H1 (cell line): Measurements from ENCODE around the gene HAND1. TPM values are rescaled to one million over a fixed set of nuclear protein-coding genes. Genes with fewer than 3 reads are reported as not detected.

ENCODE experiments used
- CTCF ChIA-PET: fragments of 300-600 bp; sonication (Branson Sonifier 250); formaldehyde crosslinking; loops from one replicate; lab custom pipeline; 2021; ENCODE audit not compliant: partially characterized antibody; lab: Charles Lee
- POLR2A ChIA-PET: fragments of 300-600 bp; sonication (Branson Sonifier 250); formaldehyde crosslinking; loops from one replicate; lab custom pipeline; 2021; ENCODE audit warnings: inconsistent platforms; ENCODE audit not compliant: partially characterized antibody; lab: Charles Lee
- DNase-seq, 2 experiments: peaks; one replicate each; pipeline versions ENCODE4 v3.0.0 to v3.0.0-alpha.2; 2010 to 2022; ENCODE audit warnings: low spot score in 2 of 2, low read depth in 1 of 2, mixed read lengths in 1 of 2
- FAIRE-seq: peaks from 2 replicates; lab custom pipeline; 2011; peaks lifted over from hg19 to GRCh38; lab: Jason Lieb, UNC
- H2AFZ ChIP-seq: 2 replicates; pipeline ENCODE4 v1.8.1; 2012; ENCODE audit warnings: low read length, inconsistent platforms
- H2AK5ac ChIP-seq: 2 replicates; pipeline ENCODE4 v1.6.1; 2013; ENCODE audit warnings: low read depth, low read length
- H2BK120ac ChIP-seq: replicated peaks from 2 replicates; pipeline ENCODE3; 2013; ENCODE audit warnings: low read depth, low read length, inconsistent platforms
- H2BK12ac ChIP-seq: 2 replicates; pipeline ENCODE4 v1.6.1; 2013; ENCODE audit warnings: low read depth, low read length
- H2BK15ac ChIP-seq: 2 replicates; pipeline ENCODE4 v1.6.1; 2013; ENCODE audit warnings: low read length
- H2BK20ac ChIP-seq: 2 replicates; pipeline ENCODE4 v1.6.1; 2013; ENCODE audit warnings: low read length
- H2BK5ac ChIP-seq: 2 replicates; pipeline ENCODE4 v1.6.1; 2013; ENCODE audit warnings: low read depth, low read length
- H3K14ac ChIP-seq: 2 replicates; pipeline ENCODE4 v1.6.1; 2013; ENCODE audit warnings: inconsistent platforms; ENCODE audit not compliant: insufficient read length
- H3K18ac ChIP-seq: 2 replicates; pipeline ENCODE4 v1.6.1; 2013; ENCODE audit warnings: low read length; ENCODE audit errors: extremely low read depth
- H3K23ac ChIP-seq: 2 replicates; pipeline ENCODE4 v1.6.1; 2013; ENCODE audit warnings: inconsistent platforms; ENCODE audit not compliant: insufficient read length
- H3K23me2 ChIP-seq: 2 replicates; pipeline ENCODE4 v1.6.1; 2013; ENCODE audit warnings: low read depth, low read length
- H3K27ac ChIP-seq: 2 replicates; pipeline ENCODE4 v1.6.1; 2011; ENCODE audit warnings: low read depth, low read length, inconsistent platforms
- H3K27me3 ChIP-seq, 4 experiments: replicated peaks in 1 of 4; 1 replicate in 1 of 4; 2 replicates in 3 of 4; pipeline versions ENCODE4 v1.6.1 to v1.8.1; 2011 to 2013; ENCODE audit warnings: low read length in 3 of 4, mild to moderate bottlenecking in 3 of 4, inconsistent platforms in 2 of 4, mixed read lengths in 2 of 4, moderate library complexity in 1 of 4; ENCODE audit not compliant: control insufficient read depth in 3 of 4, insufficient read depth in 3 of 4; ENCODE audit errors: extremely low read depth in 1 of 4
- H3K36me3 ChIP-seq, 4 experiments: 2 replicates each; pipeline versions ENCODE4 v1.6.1 to v1.8.1; 2011 to 2013; ENCODE audit warnings: mild to moderate bottlenecking in 4 of 4, low read length in 3 of 4, moderate library complexity in 2 of 4, control low read depth in 1 of 4, inconsistent platforms in 1 of 4; ENCODE audit not compliant: insufficient read depth in 4 of 4, control insufficient read depth in 2 of 4
- H3K4ac ChIP-seq: replicated peaks from 2 replicates; pipeline ENCODE3; 2013; ENCODE audit warnings: low read length, low read depth, mixed read lengths, inconsistent platforms; ENCODE audit not compliant: insufficient read length
- H3K4me1 ChIP-seq, 4 experiments: replicated peaks in 1 of 4; 1 replicate in 1 of 4; 2 replicates in 3 of 4; pipeline versions ENCODE4 v1.6.1 to v1.8.1; 2011 to 2013; ENCODE audit warnings: low read length in 3 of 4, inconsistent platforms in 2 of 4, mixed read lengths in 1 of 4; ENCODE audit not compliant: insufficient read depth in 4 of 4, control insufficient read depth in 3 of 4
- H3K4me2 ChIP-seq, 2 experiments: 2 replicates each; pipeline versions ENCODE4 v1.6.1 to v1.8.1; 2011 to 2013; ENCODE audit warnings: low read depth in 2 of 2, low read length in 2 of 2, control low read depth in 1 of 2, inconsistent platforms in 1 of 2, mild to moderate bottlenecking in 1 of 2; ENCODE audit not compliant: insufficient read depth in 1 of 2
- H3K4me3 ChIP-seq, 4 experiments: fragments of 200-600, 300-600 bp in 1 of 4; sonication (generic), shearing (Covaris generic), sonication (Bioruptor Twin) in 1 of 4; 2 replicates each; pipeline versions ENCODE4 v1.5.1 to v1.8.1; 2011 to 2016; ENCODE audit warnings: low read length in 4 of 4, low read depth in 3 of 4, control low read depth in 2 of 4, inconsistent platforms in 2 of 4, mild to moderate bottlenecking in 2 of 4, mixed read lengths in 1 of 4, moderate library complexity in 1 of 4; ENCODE audit not compliant: insufficient read depth in 2 of 4; ENCODE audit errors: extremely low read depth in 1 of 4
- H3K56ac ChIP-seq: replicated peaks from 2 replicates; pipeline ENCODE3; 2013; ENCODE audit warnings: low read depth, mild to moderate bottlenecking, mixed read lengths, low read length, inconsistent platforms; ENCODE audit not compliant: insufficient read length
- H3K79me1 ChIP-seq: 2 replicates; pipeline ENCODE4 v1.6.1; 2013; ENCODE audit warnings: low read depth, low read length, control low read depth
- H3K79me2 ChIP-seq, 2 experiments: 2 replicates each; pipeline versions ENCODE4 v1.6.1 to v1.8.1; 2012 to 2013; ENCODE audit warnings: low read length in 2 of 2, mild to moderate bottlenecking in 2 of 2, inconsistent platforms in 1 of 2; ENCODE audit not compliant: insufficient read depth in 2 of 2, control insufficient read depth in 1 of 2
- H3K9ac ChIP-seq, 4 experiments: replicated peaks in 1 of 4; 1 replicate in 1 of 4; 2 replicates in 3 of 4; pipeline versions ENCODE4 v1.6.1 to v1.8.1; 2011 to 2013; ENCODE audit warnings: low read depth in 3 of 4, low read length in 3 of 4, control low read depth in 2 of 4, mild to moderate bottlenecking in 2 of 4, moderate library complexity in 2 of 4, inconsistent platforms in 1 of 4; ENCODE audit errors: extremely low read depth in 1 of 4
- H3K9me3 ChIP-seq, 2 experiments: 2 replicates each; pipeline versions ENCODE4 v1.6.1 to v1.8.1; 2012 to 2013; ENCODE audit warnings: mild to moderate bottlenecking in 2 of 2, moderate library complexity in 2 of 2, control low read depth in 1 of 2, inconsistent platforms in 1 of 2, low read depth in 1 of 2, low read length in 1 of 2, mixed read lengths in 1 of 2; ENCODE audit not compliant: insufficient read depth in 2 of 2
- H4K20me1 ChIP-seq, 2 experiments: replicated peaks in 1 of 2; 2 replicates each; pipeline versions ENCODE3 to v1.8.1; 2011 to 2013; ENCODE audit warnings: inconsistent platforms in 2 of 2, low read length in 2 of 2, mild to moderate bottlenecking in 1 of 2; ENCODE audit not compliant: insufficient read depth in 2 of 2, control insufficient read depth in 1 of 2
- H4K5ac ChIP-seq: 2 replicates; pipeline ENCODE4 v1.6.1; 2013; ENCODE audit warnings: low read length, low read depth, mixed read lengths, inconsistent platforms; ENCODE audit not compliant: insufficient read length
- H4K8ac ChIP-seq: 2 replicates; pipeline ENCODE4 v1.8.0; 2013; ENCODE audit warnings: mild to moderate bottlenecking, moderate library complexity, low read length, inconsistent platforms; ENCODE audit not compliant: insufficient read depth; ENCODE audit errors: extremely low read depth
- H4K91ac ChIP-seq: replicated peaks from 2 replicates; pipeline ENCODE3; 2013; ENCODE audit warnings: low read length, mixed read lengths, inconsistent platforms; ENCODE audit not compliant: insufficient read length
- BCL11A ChIP-seq, 2 experiments: IDR thresholded peaks; one replicate each; pipeline ENCODE4 v1.6.1; 2011; ENCODE audit warnings: low read depth in 2 of 2, low read length in 2 of 2, mild to moderate bottlenecking in 2 of 2
- CBX5 ChIP-seq: fragments of 300-800, 300-1000 bp; sonication (generic); IDR thresholded peaks from 2 replicates; pipeline ENCODE4 v1.7.1; 2016; ENCODE audit warnings: antibody characterized with exemption, low read length, low read depth
- CEBPB ChIP-seq: IDR thresholded peaks from 2 replicates; pipeline ENCODE4 v1.6.1; 2012; ENCODE audit warnings: low read depth, low read length
- CHD2 ChIP-seq: IDR thresholded peaks from 2 replicates; pipeline ENCODE4 v1.6.1; 2012; ENCODE audit warnings: low read length, improper control_type of control experiment
- KDM5A ChIP-seq: fragments of 200-600 bp; IDR thresholded peaks from 2 replicates; pipeline ENCODE4 v1.7.1; 2012; ENCODE audit warnings: mild to moderate bottlenecking, low read length, inconsistent platforms, mixed read lengths
- NRF1 ChIP-seq: IDR thresholded peaks from 2 replicates; pipeline ENCODE4 v1.6.1; 2011; ENCODE audit warnings: mild to moderate bottlenecking, low read depth, low read length, improper control_type of control experiment
- POLR2A ChIP-seq, 2 experiments: IDR thresholded peaks; 1 replicate in 1 of 2; 2 replicates in 1 of 2; pipeline ENCODE4 v1.6.1; 2011; ENCODE audit warnings: low read depth in 2 of 2, low read length in 2 of 2, mild to moderate bottlenecking in 2 of 2; ENCODE audit errors: control extremely low read depth in 1 of 2
- SIN3A ChIP-seq, 2 experiments: IDR thresholded peaks in 1 of 2; conservative IDR thresholded peaks in 1 of 2; 2 replicates each; pipeline ENCODE4 v1.6.1; 2011 to 2012; ENCODE audit warnings: low read length in 2 of 2, improper control_type of control experiment in 1 of 2, low read depth in 1 of 2, mild to moderate bottlenecking in 1 of 2
- SP4 ChIP-seq: IDR thresholded peaks from 2 replicates; pipeline ENCODE4 v1.6.1; 2012; ENCODE audit warnings: low read length, inconsistent platforms
- SUZ12 ChIP-seq: fragments of 200-600 bp; sonication (generic); IDR thresholded peaks from 2 replicates; pipeline ENCODE4 v1.6.1; 2012; ENCODE audit warnings: mild to moderate bottlenecking, inconsistent platforms, low read length, moderate library complexity, mixed read lengths
- TAF1 ChIP-seq: IDR thresholded peaks from 2 replicates; pipeline ENCODE4 v1.6.1; 2011; ENCODE audit warnings: mild to moderate bottlenecking, low read depth, low read length
- TCF12 ChIP-seq: IDR thresholded peaks from 2 replicates; pipeline ENCODE4 v1.6.1; 2011; ENCODE audit warnings: low read depth, mild to moderate bottlenecking, low read length
- ZNF274 ChIP-seq: IDR thresholded peaks from 2 replicates; pipeline ENCODE4 v1.7.0; 2012; ENCODE audit warnings: low read length, borderline replicate concordance; ENCODE audit errors: extremely low read depth
- WGBS, 2 experiments: shearing (Covaris generic) in 1 of 2; methylation state at CpG; one replicate each; pipeline versions ENCODE4 v1.1.6 to v1.1.7; 2013 to 2015; ENCODE audit warnings: low lambda C conversion rate in 2 of 2, mixed read lengths in 2 of 2, inconsistent platforms in 1 of 2, low coverage in 1 of 2, missing lambda C conversion rate in 1 of 2; ENCODE audit not compliant: insufficient replicate concordance in 2 of 2, insufficient coverage in 1 of 2, insufficient read length in 1 of 2; ENCODE audit errors: extremely low coverage in 1 of 2, missing lambda C conversion rate in 1 of 2; 5-methylcytosine and 5-hydroxymethylcytosine counted together
- polyA plus RNA-seq, 7 experiments: library from polyadenylated mRNA; depleted of rRNA in 3 of 7; stranded (reverse) in 5 of 7; unstranded in 2 of 7; fragments of >200 nt in 5 of 7; fragments of 200-250 nt in 2 of 7; gene quantifications; 1 replicate in 5 of 7; 2 replicates in 1 of 7; 4 replicates in 1 of 7; pipeline versions ENCODE4 v1.2.1 to v1.2.3, GENCODE V29; 2011 to 2013; ENCODE audit warnings: missing spikeins in 2 of 7, mixed read lengths in 2 of 7
- total RNA-seq: library from RNA; stranded (reverse); fragmentation: NEBNext Ultra II Directional; extraction: Animal tissue kit (Norgen Biotek cat#: 25700); gene quantifications from 2 replicates; pipeline ENCODE4 v1.2.1, GENCODE V29; 2021
- TF ChIP-seq, protein P1 (sequence below): IDR thresholded peaks from 2 replicates; pipeline ENCODE4 v1.6.1; 2012; ENCODE audit warnings: low read length, inconsistent platforms

Gene HAND1
- total and polyA plus RNA-seq, 2 of the 8 experiments (the other 6 are each of a cell fraction or from before 2014, with no cell fraction given) = 0.06 TPM; not detected in 1

- Histone ChIP-seq H2AFZ (no peak overlapping the region), H3K23ac (no peak overlapping the region), H2BK5ac (no peak overlapping the region), H3K27me3 (no peaks in the 10 kb centered on the region), H2BK12ac (no peak overlapping the region), H2AK5ac (no peak overlapping the region), H3K4ac (no peak overlapping the region), H2BK120ac (no peak overlapping the region), H3K14ac (no peak overlapping the region), H2BK20ac (no peak overlapping the region), H4K5ac (no peak overlapping the region), H2BK15ac (no peak overlapping the region), H4K20me1 (peaks cover 0 to 4% of the 10 kb centered on the region in 2 experiments), H3K23me2 (no peaks in the 10 kb centered on the region), H3K27ac (no peak overlapping the region), H3K18ac (no peak overlapping the region), H3K56ac (no peak overlapping the region), H3K4me1 (peaks cover 0 to 3% (median 0%) of the 10 kb centered on the region in 4 experiments; a peak in 3 of 7 replicates), H3K4me2 (no peak overlapping the region), H3K79me2 (no peaks in the 10 kb centered on the region), H4K91ac (no peak overlapping the region), H3K4me3 (no peak overlapping the region), H4K8ac (no peak overlapping the region), H3K79me1 (no peaks in the 10 kb centered on the region), H3K36me3 (peaks cover 6 to 12% (median 10%) of the 10 kb centered on the region in 4 experiments; a peak in 6 of 8 replicates), H3K9me3 (no peaks in the 10 kb centered on the region), H3K9ac (no peak overlapping the region)
- no peak for DNase-seq
- 89% methylated on average over 4 of the region's 4 CpGs; no CpG with 5 or more reads in 1 of the 2 experiments for WGBS, 2 experiments
- CTCF ChIA-PET = interaction anchor here (0.9 to 16.1 kb wide), 12 partner anchors 8 to 486 kb away, joined by 3 to 273 read pairs (median 6); partner anchors contain the start of gene SAP30L
- POLR2A ChIA-PET = no interaction called here
- FAIRE-seq = no peak
- TF ChIP-seq POLR2A (IDR thresholded peaks at IDR 0.05; ENCODE audit: control extremely low read depth in 1 of 2, low read depth in 2 of 2, low read length in 2 of 2) = no peak
- TF ChIP-seq CHD2 = no peak
- no peak for TF ChIP-seq NRF1
- no peak for TF ChIP-seq SP4
- no peak for TF ChIP-seq CBX5
- no peak for TF ChIP-seq KDM5A
- no peak for TF ChIP-seq SIN3A (conservative IDR thresholded peaks at IDR 0.05 in 1 of 2, IDR thresholded peaks at IDR 0.05 in 1 of 2; ENCODE audit: low read depth in 1 of 2, low read length in 2 of 2)
- no peak for TF ChIP-seq TAF1
- no peak for TF ChIP-seq BCL11A (IDR thresholded peaks at IDR 0.05; ENCODE audit: low read depth in 2 of 2, low read length in 2 of 2)
- TF ChIP-seq CEBPB = no peak
- TF ChIP-seq, protein P1, sequence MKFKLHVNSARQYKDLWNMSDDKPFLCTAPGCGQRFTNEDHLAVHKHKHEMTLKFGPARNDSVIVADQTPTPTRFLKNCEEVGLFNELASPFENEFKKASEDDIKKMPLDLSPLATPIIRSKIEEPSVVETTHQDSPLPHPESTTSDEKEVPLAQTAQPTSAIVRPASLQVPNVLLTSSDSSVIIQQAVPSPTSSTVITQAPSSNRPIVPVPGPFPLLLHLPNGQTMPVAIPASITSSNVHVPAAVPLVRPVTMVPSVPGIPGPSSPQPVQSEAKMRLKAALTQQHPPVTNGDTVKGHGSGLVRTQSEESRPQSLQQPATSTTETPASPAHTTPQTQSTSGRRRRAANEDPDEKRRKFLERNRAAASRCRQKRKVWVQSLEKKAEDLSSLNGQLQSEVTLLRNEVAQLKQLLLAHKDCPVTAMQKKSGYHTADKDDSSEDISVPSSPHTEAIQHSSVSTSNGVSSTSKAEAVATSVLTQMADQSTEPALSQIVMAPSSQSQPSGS = no peak
- no peak for TF ChIP-seq SUZ12
- TF ChIP-seq TCF12 = no peak
- no peak for TF ChIP-seq ZNF274
Measured at GRCh38 chr5:154460172-154460571, 17.9 kb downstream of the HAND1 start.
